GM21390 (cell line): ENCODE data around the gene IL17RA.
"Not testable (repeated sequence)": the region's sequence is repeated elsewhere in the genome, so short reads cannot be mapped to it uniquely, and the experiment has no call there.

Experiments used
- ATAC-seq: cut with Tn5 transposase; IDR thresholded peaks from one replicate; pipeline ENCODE4 v1.9.1; 2021; ENCODE audit not compliant: unreplicated experiment

Gene IL17RA

GRCh38 chr22:17120281-17120680, 35.5 kb downstream of the IL17RA start:
- no peak for ATAC-seq

DNA sequence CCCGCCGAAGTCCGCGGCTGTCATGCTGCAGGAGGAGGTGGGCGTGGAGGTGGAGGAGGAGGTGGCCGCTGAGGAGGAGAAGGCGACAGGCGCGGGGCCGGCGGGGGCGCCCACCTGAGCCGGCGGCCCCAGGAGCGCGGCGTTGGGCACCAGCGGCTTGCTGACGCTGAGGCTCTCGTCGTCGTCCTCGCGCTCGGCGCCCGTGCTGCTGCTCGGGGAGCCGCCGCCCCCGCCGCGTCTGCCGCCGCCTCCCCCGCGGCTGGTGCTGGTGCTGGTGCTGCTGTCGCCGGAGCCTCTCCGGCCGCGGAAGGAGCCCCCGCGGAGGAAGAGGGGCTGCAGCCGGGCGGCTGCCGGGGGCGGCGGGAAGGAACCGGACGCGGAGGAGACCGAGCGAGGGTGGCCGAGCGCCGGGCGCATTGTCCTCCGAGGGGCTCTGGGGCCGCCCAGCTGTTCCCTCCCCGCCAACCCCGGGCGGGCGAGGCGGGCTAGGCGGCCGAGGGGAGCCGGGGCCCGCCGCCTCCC, 36.0 kb downstream of the IL17RA start:
- no peak for ATAC-seq

GRCh38 chr22:17121233-17122195, 36.7 kb downstream of the IL17RA start, which contains the start of gene TMEM121B:
Gene TMEM121B (minus strand): TSS chr22:17121360. CDS start chr22:17121127, 233 bp downstream.
- no peak for ATAC-seq

- no peak for ATAC-seq
These were observed 45.4 kb downstream of the IL17RA start for GRCh38 chr22:17130199-17130598.

GRCh38 chr22:17131686-17132085, 46.9 kb downstream of the IL17RA start:
- no peak for ATAC-seq

GRCh38 chr22:17132112-17132511, 47.3 kb downstream of the IL17RA start:
- no peak for ATAC-seq

DNA sequence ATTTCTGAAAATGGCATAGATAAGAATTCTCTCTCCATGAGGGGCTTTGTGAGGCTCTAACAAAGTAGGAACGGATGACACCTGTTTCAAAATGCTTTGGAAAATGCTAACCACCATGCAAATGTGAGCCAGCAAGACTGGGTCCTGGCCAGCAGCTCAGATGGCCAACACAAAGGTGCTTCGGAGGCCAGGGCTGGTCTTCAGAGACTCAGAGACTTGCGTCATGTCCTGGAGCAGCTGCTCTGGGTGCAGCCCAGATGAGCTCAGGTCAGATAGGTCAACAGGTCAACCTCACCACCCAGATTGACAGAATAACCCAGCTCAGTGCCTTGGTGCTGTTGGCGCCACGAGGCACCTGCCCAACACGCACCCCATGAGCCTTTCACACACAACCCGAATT, 48.3 kb downstream of the IL17RA start:
- ATAC-seq: no peak

DNA sequence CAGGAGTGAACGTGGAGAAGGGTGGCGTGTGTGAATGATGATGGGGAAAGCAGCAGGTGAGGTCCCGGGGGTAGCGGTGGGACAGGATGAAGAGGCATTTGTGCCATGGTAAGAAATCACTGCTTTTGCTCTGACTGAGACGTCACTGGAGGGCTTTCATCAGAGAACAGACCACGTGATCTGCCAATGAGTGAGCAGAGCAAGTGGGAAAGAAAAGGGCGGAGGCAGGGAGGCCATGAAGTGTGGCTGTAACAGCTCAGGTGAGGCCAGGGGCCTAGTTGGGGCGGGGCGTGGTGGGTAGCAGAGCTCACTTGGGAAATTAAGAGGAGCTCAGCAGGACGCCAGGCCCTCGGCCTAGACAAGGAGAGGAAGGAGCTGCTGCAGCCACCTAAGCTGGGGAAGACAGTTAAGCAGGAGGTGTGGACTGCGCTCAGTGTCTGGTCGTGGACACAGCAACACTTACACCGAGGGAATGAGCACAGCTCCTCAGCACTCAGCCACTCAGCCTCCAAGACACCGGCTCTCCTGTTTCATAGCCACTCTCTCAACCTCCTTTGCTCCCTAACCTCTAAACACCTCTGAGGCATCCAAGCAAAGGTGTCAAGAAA, 50.5 kb downstream of the IL17RA start:
- no peak for ATAC-seq

GRCh38 chr22:17137170-17137569, 52.4 kb downstream of the IL17RA start:
- ATAC-seq: no peak

- no peak for ATAC-seq
These were observed 53.1 kb downstream of the IL17RA start for GRCh38 chr22:17137861-17138425.

- ATAC-seq: no peak
These were observed 53.7 kb downstream of the IL17RA start for GRCh38 chr22:17138513-17138912.

DNA sequence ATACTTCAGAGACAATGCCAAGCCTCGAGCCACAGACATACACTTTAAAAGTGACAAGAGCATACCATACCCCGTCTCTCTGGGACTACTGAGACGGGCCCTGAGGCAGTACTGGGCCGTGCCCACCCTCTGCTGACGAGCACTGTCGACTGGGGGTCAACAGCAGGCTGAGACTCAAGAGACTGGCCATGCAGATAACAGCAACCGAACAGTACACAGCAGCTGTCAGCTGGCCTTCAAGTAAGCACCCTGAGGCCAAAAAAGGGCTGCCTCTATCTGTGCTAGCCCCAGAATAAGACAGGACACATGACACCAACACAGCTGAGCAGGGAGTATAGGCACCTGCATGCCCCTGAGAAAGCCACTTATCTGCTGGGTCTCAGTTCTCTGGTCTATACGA, 55.2 kb downstream of the IL17RA start:
- no peak for ATAC-seq

- ATAC-seq: no peak
These were observed 56.3 kb downstream of the IL17RA start for GRCh38 chr22:17140826-17141766.

DNA sequence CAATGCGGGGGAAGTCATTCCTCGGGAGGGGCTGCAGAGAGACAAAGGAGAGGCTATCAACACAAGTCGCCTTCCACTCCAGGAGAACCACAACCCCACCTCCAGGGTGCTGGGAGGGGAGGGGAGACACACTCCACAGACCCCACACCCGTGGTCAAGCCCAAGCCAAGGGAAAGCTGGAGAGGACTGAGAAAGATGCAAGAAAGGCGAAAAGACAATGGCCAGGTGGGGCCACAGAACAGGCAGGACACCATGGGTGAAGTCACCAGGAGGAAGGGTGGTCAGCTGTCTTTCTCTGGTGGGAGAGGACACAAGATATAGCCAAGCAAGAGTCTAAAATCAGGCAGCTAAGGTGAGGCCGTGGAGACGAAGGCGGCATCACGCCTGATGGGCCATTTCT, 58.3 kb downstream of the IL17RA start:
- no peak for ATAC-seq

- ATAC-seq: no peak
These were observed 59.0 kb downstream of the IL17RA start for GRCh38 chr22:17143826-17144225.

- ATAC-seq: no peak
These were observed 60.4 kb downstream of the IL17RA start for GRCh38 chr22:17145021-17145680.

DNA sequence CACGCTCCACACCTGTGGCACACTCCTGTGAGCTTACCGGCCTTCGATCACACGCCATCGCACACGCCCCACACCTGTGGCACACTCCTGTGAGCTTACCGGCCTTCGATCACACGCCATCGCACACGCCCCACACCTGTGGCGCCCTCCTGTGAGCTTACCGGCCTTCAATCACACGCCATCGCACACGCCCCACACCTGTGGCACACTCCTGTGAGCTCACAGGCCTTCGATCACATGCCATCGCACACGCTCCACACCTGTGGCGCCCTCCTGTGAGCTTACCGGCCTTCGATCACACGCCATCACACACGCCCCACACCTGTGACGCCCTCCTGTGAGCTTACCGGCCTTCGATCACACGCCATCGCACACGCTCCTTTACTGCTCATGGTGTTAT, 62.7 kb downstream of the IL17RA start:
- ATAC-seq: not testable (repeated sequence)

GRCh38 chr22:17149076-17149815, 64.4 kb downstream of the IL17RA start:
- ATAC-seq: no peak

DNA sequence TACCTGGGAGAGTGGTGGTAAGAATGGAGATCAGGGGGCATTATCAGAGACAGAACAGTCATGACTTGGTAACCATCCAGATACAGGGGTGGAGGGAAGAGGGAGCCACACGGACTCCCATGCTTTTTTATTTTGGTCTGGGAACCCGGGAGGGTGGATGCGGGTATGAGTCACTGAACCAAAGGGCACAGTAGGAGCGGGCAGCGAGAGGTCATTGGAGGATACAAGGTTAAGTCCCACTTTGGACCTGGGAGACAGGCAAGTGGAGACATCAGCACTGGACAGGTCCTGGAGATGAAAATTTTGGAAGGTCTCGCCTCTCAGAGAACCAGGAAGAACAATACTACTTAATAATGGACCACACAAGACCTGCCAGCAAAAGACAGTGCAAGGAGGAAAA, 67.5 kb downstream of the IL17RA start:
- ATAC-seq: no peak
